DND-41 (cell line): ENCODE measurements around the gene SMAP2.

Experiments used
- ATAC-seq: fragments of 200-7000 bp; cut with Tn5 transposase; 3 replicates; pipeline ENCODE4 v1.9.1; 2021; ENCODE audit warnings: low read depth; ENCODE audit not compliant: insufficient read depth
- DNase-seq: peaks from one replicate; pipeline ENCODE4 v3.0.0-alpha.2; 2020
- H2AFZ ChIP-seq: 2 replicates; pipeline ENCODE4 v1.6.0; 2012; ENCODE audit warnings: low read depth, low read length
- H3K27ac ChIP-seq: 2 replicates; pipeline ENCODE4 v1.5.1; 2012; ENCODE audit warnings: low read length, inconsistent platforms
- H3K27me3 ChIP-seq: fragments of 200-600 bp; sonication (generic); 2 replicates; pipeline ENCODE4 v1.6.0; 2012; ENCODE audit warnings: low read length, mild to moderate bottlenecking, inconsistent platforms; ENCODE audit not compliant: insufficient read depth, poor library complexity
- H3K36me3 ChIP-seq: 2 replicates; pipeline ENCODE4 v1.5.1; 2012; ENCODE audit warnings: low read length, inconsistent platforms; ENCODE audit not compliant: insufficient read depth
- H3K4me1 ChIP-seq: 2 replicates; pipeline ENCODE4 v1.5.1; 2012; ENCODE audit warnings: mild to moderate bottlenecking, low read length; ENCODE audit not compliant: insufficient read depth
- H3K4me2 ChIP-seq: 2 replicates; pipeline ENCODE4 v1.6.0; 2012; ENCODE audit warnings: mild to moderate bottlenecking, moderate library complexity, low read length, inconsistent platforms; ENCODE audit not compliant: insufficient read depth
- H3K4me3 ChIP-seq, 2 experiments: fragments of 200-600 bp in 1 of 2; shearing (Covaris generic) in 1 of 2; 2 replicates each; pipeline ENCODE4 v1.5.1; 2012 to 2016; ENCODE audit warnings: inconsistent platforms in 2 of 2, low read length in 2 of 2, mild to moderate bottlenecking in 2 of 2, low read depth in 1 of 2, moderate library complexity in 1 of 2
- H3K79me2 ChIP-seq: 2 replicates; pipeline ENCODE4 v1.6.0; 2012; ENCODE audit warnings: low read length, inconsistent platforms; ENCODE audit not compliant: insufficient read depth
- H3K9ac ChIP-seq: 2 replicates; pipeline ENCODE4 v1.6.0; 2012; ENCODE audit warnings: low read depth, mild to moderate bottlenecking, inconsistent platforms, low read length, moderate library complexity
- H3K9me3 ChIP-seq: 2 replicates; pipeline ENCODE4 v1.5.1; 2012; ENCODE audit warnings: low read length, moderate library complexity, mild to moderate bottlenecking, inconsistent platforms; ENCODE audit not compliant: insufficient read depth, severe bottlenecking
- H4K20me1 ChIP-seq: 2 replicates; pipeline ENCODE4 v1.6.0; 2012; ENCODE audit warnings: low read length; ENCODE audit not compliant: insufficient read depth
- CTCF ChIP-seq: IDR thresholded peaks from 2 replicates; pipeline ENCODE4 v1.5.1; 2012; ENCODE audit warnings: borderline replicate concordance, low read length, moderate library complexity, mild to moderate bottlenecking; ENCODE audit not compliant: poor library complexity, severe bottlenecking; ENCODE audit errors: extremely low read depth
- EZH2 ChIP-seq: IDR thresholded peaks from 3 replicates; pipeline ENCODE4 v1.6.1; 2012; ENCODE audit warnings: borderline replicate concordance, low read depth, mild to moderate bottlenecking, moderate library complexity, low read length, inconsistent platforms; ENCODE audit not compliant: severe bottlenecking

SMAP2 gene

GRCh38 chr1:40383488-40384412, 10.2 kb downstream of the SMAP2 start:
- no peaks in the 10 kb centered on the region for H3K27me3 ChIP-seq
- H3K9ac ChIP-seq, result no peak overlapping the region
- no peak for TF ChIP-seq EZH2
- no peak for TF ChIP-seq CTCF
- H3K4me2 ChIP-seq, result no peak overlapping the region
- no peak overlapping the region for H3K4me3 ChIP-seq
- H3K36me3 ChIP-seq, result no peaks in the 10 kb centered on the region
- no peak overlapping the region for H3K27ac ChIP-seq
- no peak for ATAC-seq
- peaks cover 20% of the 10 kb centered on the region for H3K79me2 ChIP-seq
- DNase-seq, result no peak
- H4K20me1 ChIP-seq, result peaks cover 49% of the 10 kb centered on the region
- no peak overlapping the region for H2AFZ ChIP-seq
- peaks cover 37% of the 10 kb centered on the region for H3K4me1 ChIP-seq
- H3K9me3 ChIP-seq, result no peaks in the 10 kb centered on the region

GRCh38 chr1:40384413-40384762, 10.9 kb downstream of the SMAP2 start:
- Histone ChIP-seq H2AFZ (no peak overlapping the region), H3K9ac (no peak overlapping the region), H3K27me3 (no peaks in the 10 kb centered on the region), H3K4me3 (no peak overlapping the region), H3K27ac (no peak overlapping the region), H3K79me2 (peaks cover 20% of the 10 kb centered on the region), H4K20me1 (peaks cover 50% of the 10 kb centered on the region), H3K4me1 (peaks cover 37% of the 10 kb centered on the region), H3K36me3 (no peaks in the 10 kb centered on the region), H3K4me2 (no peak overlapping the region), H3K9me3 (no peaks in the 10 kb centered on the region)
- no peak for TF ChIP-seq EZH2
- TF ChIP-seq CTCF, result no peak
- DNase-seq, result no peak
- ATAC-seq, result no peak

- H3K36me3 ChIP-seq, result no peaks in the 10 kb centered on the region
- H3K27me3 ChIP-seq, result no peaks in the 10 kb centered on the region
- H3K9me3 ChIP-seq, result no peaks in the 10 kb centered on the region
- H3K4me3 ChIP-seq, result no peak overlapping the region
- DNase-seq (no peak), ATAC-seq (no peak)
- TF ChIP-seq CTCF, result no peak
- no peak for TF ChIP-seq EZH2
- H3K4me2 ChIP-seq, result peak overlapping the region; percentile 25
- H2AFZ ChIP-seq, result no peak overlapping the region
- no peak overlapping the region for H3K27ac ChIP-seq
- peaks cover 37% of the 10 kb centered on the region for H3K4me1 ChIP-seq
- H4K20me1 ChIP-seq, result peaks cover 52% of the 10 kb centered on the region
- H3K9ac ChIP-seq, result no peak overlapping the region
- H3K79me2 ChIP-seq, result peaks cover 20% of the 10 kb centered on the region
These were observed 11.4 kb downstream of the SMAP2 start for GRCh38 chr1:40384887-40385286.
